ENCODE measurements around the gene KRTAP4-5.
"Not testable (repeated sequence)": the region's sequence is repeated elsewhere in the genome, so short reads cannot be mapped to it uniquely, and the experiment has no call there.

The KRTAP4-5 gene

GRCh38 chr17:41125064-41125463 is 24.6 kb downstream of the KRTAP4-5 start:
- Histone ChIP-seq H3K36me3 (ENCODE audit: control insufficient read depth, insufficient read depth, low read length) (no peaks in the 10 kb centered on the region), H3K27ac (ENCODE audit: low read depth, low read length, severe bottlenecking) (no peak overlapping the region), H3K4me3 (ENCODE audit: extremely low read depth, insufficient read depth, low read length, poor library complexity, severe bottlenecking) (no peak overlapping the region), H3K9me3 (ENCODE audit: control insufficient read depth, low read length) (no peaks in the 10 kb centered on the region), H3K4me1 (ENCODE audit: control insufficient read depth, insufficient read depth, low read length, poor library complexity, severe bottlenecking) (no peaks in the 10 kb centered on the region)
- WGBS, 2 experiments (ENCODE audit: insufficient coverage in 2 of 2), result no CpG with 5 or more reads among the region's 2 CpGs

- H3K27ac ChIP-seq (ENCODE audit: low read depth, low read length, severe bottlenecking); H3K4me3 ChIP-seq (ENCODE audit: extremely low read depth, insufficient read depth, low read length, poor library complexity, severe bottlenecking): not testable (repeated sequence)
- WGBS, 2 experiments (ENCODE audit: insufficient coverage in 2 of 2), result 64 to 80% methylated on average over 2 to 3 of the region's 3 CpGs
Observed at GRCh38 chr17:41123991-41124371, 25.6 kb downstream of the KRTAP4-5 start, which contains the start of gene KRTAP4-12. KRTAP4-12 (minus strand) TSS chr17:41124182; CDS start chr17:41124122, 60 bp downstream.

DNA sequence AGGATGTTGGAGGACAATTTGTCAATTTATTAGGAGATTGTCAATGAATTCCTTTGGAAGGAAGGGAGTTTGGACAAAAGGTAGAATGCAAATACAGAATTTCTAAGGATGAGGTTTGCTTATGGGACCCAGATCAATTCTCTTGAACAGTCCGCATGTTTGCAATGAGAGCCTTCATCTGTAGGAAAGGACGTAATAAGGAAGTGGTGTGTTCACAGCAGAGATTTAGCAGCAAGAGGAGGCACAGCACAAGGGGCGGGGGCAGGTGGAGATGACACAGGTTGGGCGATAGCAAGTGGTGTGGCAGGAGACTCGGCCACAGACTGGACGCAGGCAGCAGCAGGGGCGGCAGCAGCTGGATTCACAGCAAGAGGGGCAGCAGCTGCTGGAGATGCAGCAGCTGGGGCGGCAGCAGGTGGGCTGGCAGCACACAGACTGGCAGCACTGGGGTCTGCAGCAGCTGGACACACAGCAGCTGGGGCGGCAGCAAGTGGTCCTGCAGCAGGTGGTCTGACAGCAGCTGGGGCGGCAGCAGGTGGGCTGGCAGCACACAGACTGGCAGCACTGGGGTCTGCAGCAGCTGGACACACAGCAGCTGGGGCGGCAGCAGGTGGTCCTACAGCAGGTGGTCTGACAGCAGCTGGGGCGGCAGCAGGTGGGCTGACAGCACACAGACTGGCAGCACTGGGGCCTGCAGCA is 26.2 kb downstream of the KRTAP4-5 start:
- H3K4me1 ChIP-seq (ENCODE audit: control insufficient read depth, insufficient read depth, low read length, poor library complexity, severe bottlenecking); H3K27ac ChIP-seq (ENCODE audit: low read depth, low read length, severe bottlenecking); H3K4me3 ChIP-seq (ENCODE audit: extremely low read depth, insufficient read depth, low read length, poor library complexity, severe bottlenecking); H3K9me3 ChIP-seq (ENCODE audit: control insufficient read depth, low read length); H3K36me3 ChIP-seq (ENCODE audit: control insufficient read depth, insufficient read depth, low read length): not testable (repeated sequence)
- 84 to 85% methylated on average over 10 to 11 of the region's 12 CpGs for WGBS, 2 experiments (ENCODE audit: insufficient coverage in 2 of 2)

More at GRCh38 chr17:41123991-41124371, 25.6 kb downstream of the KRTAP4-5 start, which contains the start of gene KRTAP4-12:
- H3K9me3 ChIP-seq (ENCODE audit: control insufficient read depth, low read length); H3K36me3 ChIP-seq (ENCODE audit: control insufficient read depth, insufficient read depth, low read length); H3K4me1 ChIP-seq (ENCODE audit: control insufficient read depth, insufficient read depth, low read length, poor library complexity, severe bottlenecking): not testable (repeated sequence)

DNA sequence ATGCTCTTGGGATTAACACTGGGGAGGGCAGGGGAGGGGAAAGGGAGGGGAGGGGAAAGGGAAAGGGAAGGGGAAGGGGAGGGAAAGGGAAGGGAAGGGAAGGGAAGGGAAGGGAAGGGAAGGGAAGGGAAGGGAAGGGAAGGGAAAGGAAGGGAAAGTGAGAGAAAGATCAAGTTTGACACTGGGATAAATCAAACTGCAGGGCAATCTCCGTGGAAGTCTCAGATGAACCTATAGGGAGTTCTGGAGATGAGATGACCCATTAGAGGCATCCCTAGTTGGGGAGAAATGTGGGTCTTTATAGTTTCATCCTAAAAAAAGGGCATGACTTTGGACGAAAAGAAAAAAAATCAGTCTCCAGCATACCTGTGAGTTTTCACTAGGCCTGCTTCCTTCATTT is 27.9 kb downstream of the KRTAP4-5 start:
- H3K4me3 ChIP-seq (ENCODE audit: extremely low read depth, insufficient read depth, low read length, poor library complexity, severe bottlenecking), result no peak overlapping the region
- H3K4me1 ChIP-seq (ENCODE audit: control insufficient read depth, insufficient read depth, low read length, poor library complexity, severe bottlenecking), result no peaks in the 10 kb centered on the region
- H3K27ac ChIP-seq (ENCODE audit: low read depth, low read length, severe bottlenecking), result no peak overlapping the region
- no peaks in the 10 kb centered on the region for H3K36me3 ChIP-seq (ENCODE audit: control insufficient read depth, insufficient read depth, low read length)
- 89 to 92% methylated on average over 2 of the region's 2 CpGs for WGBS, 2 experiments (ENCODE audit: insufficient coverage in 2 of 2)
- H3K9me3 ChIP-seq (ENCODE audit: control insufficient read depth, low read length), result no peaks in the 10 kb centered on the region

DNA sequence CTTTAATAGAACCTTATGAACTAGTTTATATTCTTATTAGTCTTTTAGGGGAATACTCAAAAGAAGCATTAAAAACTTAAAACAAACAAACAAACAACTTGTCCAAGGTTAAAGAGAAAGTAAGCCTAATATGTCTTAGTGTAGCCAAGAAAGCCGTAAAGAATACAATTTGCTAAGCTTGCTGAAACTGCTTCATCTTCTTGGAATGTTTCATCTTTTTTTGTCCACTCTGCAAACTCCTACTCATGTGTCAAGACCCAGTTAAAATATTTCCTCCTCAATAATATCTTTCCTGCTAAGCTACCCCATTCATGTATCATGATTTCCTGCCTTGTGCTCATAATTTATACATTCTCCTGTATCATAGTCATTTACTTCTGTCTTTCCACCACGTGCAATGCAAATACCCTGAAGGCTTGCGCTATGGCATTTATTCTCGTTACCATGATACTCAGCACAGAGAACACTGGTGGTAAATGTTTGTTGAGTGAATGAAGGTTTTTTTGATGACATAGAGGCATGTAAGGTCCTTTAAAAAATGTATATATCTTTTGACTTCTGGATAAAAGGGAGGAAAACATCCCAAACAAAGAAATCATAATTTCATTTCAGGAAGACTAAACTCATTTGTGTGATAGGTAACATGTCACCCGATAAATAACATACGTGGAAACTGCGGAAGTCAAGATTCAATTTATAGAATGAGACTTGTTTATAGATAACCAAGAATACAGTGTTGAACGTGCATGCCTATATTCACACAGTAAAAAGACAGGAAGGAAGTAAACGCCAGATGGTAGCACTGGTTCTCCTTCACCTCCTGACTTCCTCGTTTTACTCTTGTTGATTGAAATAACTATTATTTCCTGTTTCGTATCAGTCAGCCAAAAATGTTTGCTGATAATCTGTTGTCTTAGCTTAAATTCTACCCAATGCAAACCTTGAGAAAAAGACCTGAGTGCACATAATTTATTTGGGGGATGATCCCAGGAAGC is 29.6 kb downstream of the KRTAP4-5 start:
- H3K4me3 ChIP-seq (ENCODE audit: extremely low read depth, insufficient read depth, low read length, poor library complexity, severe bottlenecking); H3K27ac ChIP-seq (ENCODE audit: low read depth, low read length, severe bottlenecking); H3K4me1 ChIP-seq (ENCODE audit: control insufficient read depth, insufficient read depth, low read length, poor library complexity, severe bottlenecking); H3K36me3 ChIP-seq (ENCODE audit: control insufficient read depth, insufficient read depth, low read length); H3K9me3 ChIP-seq (ENCODE audit: control insufficient read depth, low read length): not testable (repeated sequence)
- 88 to 93% methylated on average over 2 to 3 of the region's 11 CpGs for WGBS, 2 experiments (ENCODE audit: insufficient coverage in 2 of 2)

DNA sequence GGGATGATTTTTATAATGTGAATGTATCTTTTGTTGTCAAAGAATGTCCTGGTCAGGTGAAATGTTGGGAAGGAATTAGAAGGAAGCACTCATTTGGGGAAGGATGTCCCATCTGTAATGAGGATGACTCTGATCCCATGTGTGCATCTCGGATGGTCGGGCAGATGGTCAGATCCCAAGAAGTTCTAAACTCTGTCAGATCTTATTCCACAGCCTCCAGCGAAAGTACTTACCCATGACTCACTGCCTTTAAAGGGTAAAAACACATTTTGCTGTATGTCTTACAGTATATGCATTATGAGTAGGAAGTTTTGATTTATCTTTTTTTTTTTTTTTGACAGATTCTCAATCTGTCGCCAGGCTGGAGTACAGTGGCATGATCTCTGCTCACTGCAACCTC is 30.9 kb downstream of the KRTAP4-5 start:
- no peaks in the 10 kb centered on the region for H3K4me1 ChIP-seq (ENCODE audit: control insufficient read depth, insufficient read depth, low read length, poor library complexity, severe bottlenecking)
- H3K9me3 ChIP-seq (ENCODE audit: control insufficient read depth, low read length), result no peaks in the 10 kb centered on the region
- no peak overlapping the region for H3K27ac ChIP-seq (ENCODE audit: low read depth, low read length, severe bottlenecking)
- no peaks in the 10 kb centered on the region for H3K36me3 ChIP-seq (ENCODE audit: control insufficient read depth, insufficient read depth, low read length)
- H3K4me3 ChIP-seq (ENCODE audit: extremely low read depth, insufficient read depth, low read length, poor library complexity, severe bottlenecking), result no peak overlapping the region
- WGBS, 2 experiments (ENCODE audit: insufficient coverage in 2 of 2), result 84 to 90% methylated on average over 2 of the region's 4 CpGs

GRCh38 chr17:41117846-41118386 is 31.7 kb downstream of the KRTAP4-5 start, which contains the start of gene KRTAP4-11:
KRTAP4-11 (minus strand) TSS chr17:41118373; CDS start chr17:41118315, 58 bp downstream.
- not testable (repeated sequence) for H3K36me3 ChIP-seq (ENCODE audit: control insufficient read depth, insufficient read depth, low read length); H3K9me3 ChIP-seq (ENCODE audit: control insufficient read depth, low read length); H3K27ac ChIP-seq (ENCODE audit: low read depth, low read length, severe bottlenecking); H3K4me1 ChIP-seq (ENCODE audit: control insufficient read depth, insufficient read depth, low read length, poor library complexity, severe bottlenecking); H3K4me3 ChIP-seq (ENCODE audit: extremely low read depth, insufficient read depth, low read length, poor library complexity, severe bottlenecking)
- WGBS, 2 experiments (ENCODE audit: insufficient coverage in 2 of 2), result 79 to 86% methylated on average over 10 of the region's 10 CpGs

DNA sequence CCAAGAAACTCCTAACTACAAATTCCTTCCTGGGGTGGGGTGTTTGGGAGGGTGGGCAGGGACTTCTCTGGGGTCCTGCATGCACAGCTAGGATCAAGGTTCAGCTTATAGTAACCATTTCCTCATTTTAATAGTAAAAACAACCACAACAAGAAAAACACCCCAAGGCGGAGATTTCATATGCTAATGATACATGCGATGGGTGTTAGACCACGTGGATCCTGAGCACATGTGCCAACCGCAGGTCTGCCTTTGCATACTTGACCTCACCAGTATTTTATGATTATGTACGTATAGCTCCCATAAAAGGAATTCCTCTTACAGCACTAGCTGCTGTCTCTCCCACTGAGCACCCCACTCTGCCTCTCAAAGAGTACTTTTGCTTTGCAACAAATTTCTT is 33.3 kb downstream of the KRTAP4-5 start:
- Histone ChIP-seq H3K4me3 (ENCODE audit: extremely low read depth, insufficient read depth, low read length, poor library complexity, severe bottlenecking) (no peak overlapping the region), H3K27ac (ENCODE audit: low read depth, low read length, severe bottlenecking) (no peak overlapping the region), H3K4me1 (ENCODE audit: control insufficient read depth, insufficient read depth, low read length, poor library complexity, severe bottlenecking) (no peaks in the 10 kb centered on the region), H3K36me3 (ENCODE audit: control insufficient read depth, insufficient read depth, low read length) (no peaks in the 10 kb centered on the region), H3K9me3 (ENCODE audit: control insufficient read depth, low read length) (peaks cover 4% of the 10 kb centered on the region)
- WGBS, 2 experiments (ENCODE audit: insufficient coverage in 2 of 2), result 89 to 95% methylated on average over 4 to 5 of the region's 5 CpGs

GRCh38 chr17:41111151-41111885 is 38.3 kb downstream of the KRTAP4-5 start:
- Histone ChIP-seq H3K4me3 (ENCODE audit: extremely low read depth, insufficient read depth, low read length, poor library complexity, severe bottlenecking) (no peak overlapping the region), H3K9me3 (ENCODE audit: control insufficient read depth, low read length) (peaks cover 11% of the 10 kb centered on the region), H3K4me1 (ENCODE audit: control insufficient read depth, insufficient read depth, low read length, poor library complexity, severe bottlenecking) (no peaks in the 10 kb centered on the region), H3K27ac (ENCODE audit: low read depth, low read length, severe bottlenecking) (no peak overlapping the region), H3K36me3 (ENCODE audit: control insufficient read depth, insufficient read depth, low read length) (no peaks in the 10 kb centered on the region)
- WGBS, 2 experiments (ENCODE audit: insufficient coverage in 2 of 2), result no CpG with 5 or more reads among the region's 2 CpGs

DNA sequence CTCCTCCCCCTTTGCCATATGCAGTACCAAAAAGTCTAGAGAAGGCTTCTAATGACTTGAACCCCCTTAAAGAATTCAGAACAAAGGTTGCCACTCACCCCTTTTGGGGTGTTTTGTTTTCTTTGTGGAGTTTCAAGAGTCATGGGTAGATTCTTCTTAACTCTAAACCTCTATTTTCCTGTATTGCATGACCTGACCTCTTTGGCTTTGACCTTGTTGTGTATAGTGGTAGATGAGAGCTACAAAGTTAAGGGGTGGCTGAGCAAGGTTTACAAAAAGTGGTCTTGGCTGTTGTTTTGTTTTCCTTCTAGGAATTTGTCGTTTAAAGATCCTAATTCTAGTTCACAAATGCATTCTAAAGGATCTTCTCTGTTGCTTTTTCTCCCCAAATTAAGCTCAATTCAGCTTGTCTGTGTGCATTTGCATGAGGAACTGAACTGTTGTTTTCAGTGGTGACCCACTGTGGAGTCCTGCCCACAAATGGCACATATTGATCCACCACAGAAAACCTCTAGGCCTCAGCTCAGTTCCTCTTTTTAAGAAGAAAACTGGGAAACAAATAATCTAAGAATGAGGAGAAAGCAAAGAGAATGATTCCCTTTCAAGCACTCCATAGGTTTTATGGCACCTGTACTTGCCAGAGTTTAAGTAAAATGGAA is 40.8 kb downstream of the KRTAP4-5 start:
- not testable (repeated sequence) for H3K36me3 ChIP-seq (ENCODE audit: control insufficient read depth, insufficient read depth, low read length); H3K4me1 ChIP-seq (ENCODE audit: control insufficient read depth, insufficient read depth, low read length, poor library complexity, severe bottlenecking); H3K4me3 ChIP-seq (ENCODE audit: extremely low read depth, insufficient read depth, low read length, poor library complexity, severe bottlenecking); H3K27ac ChIP-seq (ENCODE audit: low read depth, low read length, severe bottlenecking)
- no CpG with 5 or more reads among the region's 1 CpG for WGBS, 2 experiments (ENCODE audit: insufficient coverage in 2 of 2)
- H3K9me3 ChIP-seq (ENCODE audit: control insufficient read depth, low read length), result peaks cover 11% of the 10 kb centered on the region

Data from mesodermal cell (in vitro differentiated cells).